ENCODE data around the gene FGD5.

FGD5 gene

DNA sequence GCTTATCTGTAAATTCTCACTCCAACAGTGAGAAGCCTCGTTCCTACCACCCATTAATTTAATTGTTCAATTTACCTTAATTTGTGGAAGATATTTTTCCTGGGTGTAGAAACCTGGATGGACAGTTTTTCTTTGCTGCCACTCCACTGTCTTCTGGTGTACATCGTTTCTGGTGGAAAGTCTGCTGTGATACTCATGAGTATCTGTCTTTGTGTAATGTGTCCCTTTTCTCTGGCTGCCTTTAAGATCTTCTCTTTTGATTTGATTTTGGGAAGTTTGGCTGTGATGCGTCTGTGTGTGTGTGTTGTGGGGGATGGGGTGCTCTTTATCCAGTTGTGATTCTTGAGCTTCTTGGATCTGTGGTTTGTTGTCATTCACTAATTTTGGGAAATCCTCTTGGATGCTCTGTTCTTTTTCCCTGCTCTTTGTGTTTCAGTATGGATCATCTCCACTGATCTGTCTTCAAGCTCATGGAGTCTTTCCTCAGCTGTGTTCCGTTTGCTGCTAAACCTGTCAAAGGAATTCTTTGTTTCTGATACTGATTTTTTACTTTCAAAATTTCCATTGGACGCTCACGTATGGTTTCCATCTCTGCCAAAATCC is 86.4 kb downstream of the FGD5 start:
- ChIA-PET POLR2A (no interaction called here), CTCF (interaction anchor here (0.9 kb wide), 1 partner anchor 124 kb away, joined by 3 read pairs; no protein-coding TSS in a partner anchor)
- no peak for DNase-seq (ENCODE audit: extremely low spot score)
- TF ChIP-seq CTCF (IDR thresholded peaks at IDR 0.05; ENCODE audit: control extremely low read depth, extremely low read depth, low read depth, missing control alignments), result no peak

DNA sequence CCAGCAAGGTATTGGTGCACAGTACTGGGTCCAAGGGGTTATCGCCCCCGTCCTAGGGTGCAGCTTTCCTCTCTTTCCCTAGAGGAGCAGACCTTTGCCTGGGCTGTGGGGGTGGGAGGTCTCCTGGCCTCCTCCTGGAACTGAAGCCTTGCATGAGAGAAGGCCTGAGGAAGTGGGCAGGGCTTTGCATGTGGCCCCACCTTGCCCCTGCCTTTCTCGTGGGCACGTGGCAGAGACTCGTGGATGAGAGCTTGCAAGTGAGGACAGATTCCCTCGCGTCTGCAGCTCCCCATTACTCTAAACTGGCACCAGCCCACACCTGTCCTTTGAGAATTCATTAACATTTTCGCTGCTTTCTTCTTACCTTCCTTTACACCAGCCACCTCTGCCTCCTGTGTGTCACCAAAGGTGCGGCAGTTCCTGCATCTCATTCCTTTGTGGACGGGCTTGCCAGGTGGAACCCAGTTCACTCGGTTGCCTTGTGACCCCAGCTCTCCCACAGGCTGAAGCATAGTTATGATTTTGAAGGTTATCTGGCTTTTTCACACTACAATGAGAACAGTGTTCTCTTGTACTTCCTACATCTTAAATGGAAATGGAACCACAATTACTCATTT is 87.7 kb downstream of the FGD5 start:
- ChIA-PET CTCF (no interaction called here), POLR2A (no interaction called here)
- no peak for TF ChIP-seq CTCF (IDR thresholded peaks at IDR 0.05; ENCODE audit: control extremely low read depth, extremely low read depth, low read depth, missing control alignments)
- DNase-seq (ENCODE audit: extremely low spot score), result no peak

GRCh38 chr3:14907043-14907966 is 88.5 kb downstream of the FGD5 start:
- no peak for TF ChIP-seq CTCF (IDR thresholded peaks at IDR 0.05; ENCODE audit: control extremely low read depth, extremely low read depth, low read depth, missing control alignments)
- CTCF ChIA-PET, result interaction anchor here (1.3 to 5.4 kb wide), 2 partner anchors 14 to 398 kb away, joined by 3 to 23 read pairs; no protein-coding TSS in a partner anchor
- no peak for DNase-seq (ENCODE audit: extremely low spot score)
- POLR2A ChIA-PET, result no interaction called here

- CTCF ChIA-PET, result interaction anchor here (5.4 kb wide), 1 partner anchor 12 kb away, joined by 23 read pairs; no protein-coding TSS in a partner anchor
- no peak for DNase-seq (ENCODE audit: extremely low spot score)
- POLR2A ChIA-PET, result no interaction called here
- no peak for TF ChIP-seq CTCF (IDR thresholded peaks at IDR 0.05; ENCODE audit: control extremely low read depth, extremely low read depth, low read depth, missing control alignments)
These were observed 90.5 kb downstream of the FGD5 start for GRCh38 chr3:14909250-14909649.

DNA sequence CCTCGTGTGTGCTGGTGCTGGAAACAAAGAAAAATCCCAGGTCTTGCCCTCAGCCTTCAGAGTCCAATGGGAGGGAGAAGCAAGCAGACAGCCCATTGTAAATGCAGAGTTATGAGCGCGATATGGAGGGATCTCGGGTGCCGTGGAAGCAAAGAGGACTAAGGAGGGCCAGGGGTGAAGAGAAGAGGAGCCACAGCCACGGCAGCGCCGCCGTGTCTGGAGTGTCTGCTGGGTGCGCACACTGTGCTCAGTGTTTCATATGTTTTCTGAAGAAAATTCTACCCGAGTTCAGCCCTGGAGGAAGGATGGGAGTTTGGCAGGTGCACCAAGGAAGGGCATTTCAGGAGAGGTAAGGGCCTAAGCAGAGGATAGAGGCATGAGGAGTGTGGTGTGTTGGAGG is 92.9 kb downstream of the FGD5 start:
- ChIA-PET POLR2A (no interaction called here), CTCF (interaction anchor here (0.8 to 5.4 kb wide), 4 partner anchors 10 to 131 kb away, joined by 3 to 23 read pairs (median 5); no protein-coding TSS in a partner anchor)
- no peak for TF ChIP-seq CTCF (IDR thresholded peaks at IDR 0.05; ENCODE audit: control extremely low read depth, extremely low read depth, low read depth, missing control alignments)
- DNase-seq (ENCODE audit: extremely low spot score), result no peak
